H1 (cell line): ENCODE measurements around the gene EPHA4. TPM values are rescaled to one million over a fixed set of nuclear protein-coding genes. Genes with fewer than 3 reads are reported as not detected.

ENCODE experiments used
- GTF2F1 ChIP-seq: IDR thresholded peaks from 2 replicates; pipeline ENCODE4 v1.6.1; 2012; ENCODE audit warnings: low read depth, low read length, improper control_type of control experiment, borderline replicate concordance
- HDAC6 ChIP-seq: IDR thresholded peaks from one replicate; pipeline ENCODE4 v1.7.1; 2012; ENCODE audit warnings: low read depth, mild to moderate bottlenecking, inconsistent platforms, low read length, moderate library complexity
- KDM4A ChIP-seq: IDR thresholded peaks from one replicate; pipeline ENCODE4 v1.7.1; 2012; ENCODE audit warnings: low read depth, mild to moderate bottlenecking, moderate library complexity, low read length, inconsistent platforms; ENCODE audit not compliant: severe bottlenecking
- polyA plus RNA-seq, 7 experiments: library from polyadenylated mRNA; depleted of rRNA in 3 of 7; stranded (reverse) in 5 of 7; unstranded in 2 of 7; fragments of >200 nt in 5 of 7; fragments of 200-250 nt in 2 of 7; gene quantifications; 1 replicate in 5 of 7; 2 replicates in 1 of 7; 4 replicates in 1 of 7; pipeline versions ENCODE4 v1.2.1 to v1.2.3, GENCODE V29; 2011 to 2013; ENCODE audit warnings: missing spikeins in 2 of 7, mixed read lengths in 2 of 7
- total RNA-seq: library from RNA; stranded (reverse); fragmentation: NEBNext Ultra II Directional; extraction: Animal tissue kit (Norgen Biotek cat#: 25700); gene quantifications from 2 replicates; pipeline ENCODE4 v1.2.1, GENCODE V29; 2021

EPHA4 gene
- total and polyA plus RNA-seq, 2 of the 8 experiments (the other 6 are each of a cell fraction or from before 2014, with no cell fraction given) = 4.3 to 5.7 TPM

GRCh38 chr2:221529943-221530652 is 42.0 kb downstream of the EPHA4 start (continued):
- TF ChIP-seq KDM4A (no peak), HDAC6 (no peak), GTF2F1 (no peak)
